LoVo (cell line): Measurements from ENCODE around the gene MAGEA12.
"Not testable (repeated sequence)": the region's sequence is repeated elsewhere in the genome, so short reads cannot be mapped to it uniquely, and the experiment has no call there.

Experiments used
- DNase-seq: peaks from one replicate; pipeline ENCODE4 v3.0.0-alpha.2; 2016; ENCODE audit warnings: low spot score

Gene MAGEA12

GRCh38 chrX:152733261-152733975, at the start of gene MAGEA12, which contains the start of gene CSAG1:
Gene MAGEA12 (plus strand): TSS chrX:152733757. CDS start chrX:152736162, 2,405 bp downstream.
Gene CSAG1 (minus strand): TSS chrX:152733721. CDS start chrX:152732460, 1,261 bp downstream.
- no peak for DNase-seq

- DNase-seq: not testable (repeated sequence)
Measured at GRCh38 chrX:152697952-152698931, 35.3 kb upstream of the MAGEA12 start, which contains the start of gene MAGEA3. Gene MAGEA3 (plus strand): TSS chrX:152698794. CDS start chrX:152700833, 2,039 bp downstream.

GRCh38 chrX:152700390-152700789, 33.2 kb upstream of the MAGEA12 start:
- DNase-seq: not testable (repeated sequence)

- DNase-seq: not testable (repeated sequence)
Measured at GRCh38 chrX:152706500-152706899, 27.1 kb upstream of the MAGEA12 start.

GRCh38 chrX:152709173-152709572, 24.4 kb upstream of the MAGEA12 start, which contains the start of gene CSAG2:
Gene CSAG2 (minus strand): TSS chrX:152709273. CDS start chrX:152709112, 161 bp downstream.
- not testable (repeated sequence) for DNase-seq

GRCh38 chrX:152713195-152713594, 20.4 kb upstream of the MAGEA12 start:
- DNase-seq: not testable (repeated sequence)

GRCh38 chrX:152713815-152714787, 19.5 kb upstream of the MAGEA12 start, which contains the start of gene MAGEA2B:
Gene MAGEA2B (plus strand): TSS chrX:152714628. CDS start chrX:152717107, 2,479 bp downstream.
- not testable (repeated sequence) for DNase-seq

- no peak for DNase-seq
Measured at GRCh38 chrX:152725409-152725808, 8.1 kb upstream of the MAGEA12 start.

GRCh38 chrX:152734143-152734858, 744 bp downstream of the MAGEA12 start:
- not testable (repeated sequence) for DNase-seq

GRCh38 chrX:152735101-152735500, 1.5 kb downstream of the MAGEA12 start:
- DNase-seq: no peak

- DNase-seq: no peak
Measured at GRCh38 chrX:152735860-152736511, 2.4 kb downstream of the MAGEA12 start.

GRCh38 chrX:152736528-152736927, 3.0 kb downstream of the MAGEA12 start:
- DNase-seq: not testable (repeated sequence)

GRCh38 chrX:152738560-152738959, 5.0 kb downstream of the MAGEA12 start:
- no peak for DNase-seq

- DNase-seq: not testable (repeated sequence)
Measured at GRCh38 chrX:152753686-152754650, 20.4 kb downstream of the MAGEA12 start, which contains the start of gene MAGEA2. Gene MAGEA2 (minus strand): TSS chrX:152753842. CDS start chrX:152751363, 2,479 bp downstream.

GRCh38 chrX:152754871-152755270, 21.3 kb downstream of the MAGEA12 start:
- not testable (repeated sequence) for DNase-seq

- DNase-seq: not testable (repeated sequence)
Measured at GRCh38 chrX:152758918-152759317, 25.4 kb downstream of the MAGEA12 start, which contains the start of gene CSAG3. Gene CSAG3 (plus strand): TSS chrX:152759218.

- not testable (repeated sequence) for DNase-seq
Measured at GRCh38 chrX:152759544-152759943, 26.0 kb downstream of the MAGEA12 start.

- not testable (repeated sequence) for DNase-seq
Measured at GRCh38 chrX:152761582-152761981, 28.0 kb downstream of the MAGEA12 start.
